CMK (cell line): ENCODE results near the gene BCS1L.

ENCODE experiments used
- DNase-seq: peaks from one replicate; pipeline ENCODE4 v3.0.0-alpha.2; 2010; ENCODE audit warnings: low read depth

BCS1L gene

DNA sequence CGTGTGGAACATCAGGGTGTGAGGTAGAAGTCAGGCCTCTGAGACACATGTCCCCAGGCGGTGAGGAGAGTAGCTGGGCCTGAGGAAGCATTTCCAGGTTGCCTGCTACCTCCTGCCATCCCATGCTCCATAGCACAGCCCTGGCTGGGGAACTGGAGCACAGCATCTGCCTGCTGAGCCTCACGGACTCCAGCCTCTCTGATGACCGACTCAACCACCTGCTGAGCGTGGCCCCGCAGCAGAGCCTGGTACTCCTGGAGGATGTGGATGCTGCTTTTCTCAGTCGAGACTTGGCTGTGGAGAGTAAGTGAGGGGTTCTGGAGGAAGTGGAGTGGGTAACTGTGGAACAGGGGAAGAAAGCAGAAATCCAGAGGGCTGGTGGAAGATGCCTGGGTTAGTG, 2.9 kb downstream of the BCS1L start:
- DNase-seq: no peak

DNA sequence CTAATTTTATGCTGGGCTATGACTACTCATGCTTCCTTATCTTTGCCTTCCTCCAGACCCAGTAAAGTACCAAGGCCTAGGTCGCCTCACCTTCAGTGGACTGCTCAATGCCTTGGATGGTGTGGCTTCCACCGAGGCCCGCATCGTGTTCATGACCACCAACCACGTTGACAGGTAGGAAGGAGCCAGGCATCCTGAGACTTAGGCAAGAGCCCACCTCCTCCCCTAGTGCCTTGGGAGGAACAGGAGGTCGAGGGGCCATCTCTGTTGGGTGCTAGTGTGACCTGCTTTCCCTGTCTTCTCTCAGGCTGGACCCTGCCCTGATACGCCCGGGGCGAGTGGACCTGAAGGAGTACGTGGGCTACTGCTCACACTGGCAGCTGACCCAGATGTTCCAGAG, 3.3 kb downstream of the BCS1L start:
- no peak for DNase-seq

GRCh38 chr2:218663901-218664300, 4.4 kb downstream of the BCS1L start:
- DNase-seq: no peak

DNA sequence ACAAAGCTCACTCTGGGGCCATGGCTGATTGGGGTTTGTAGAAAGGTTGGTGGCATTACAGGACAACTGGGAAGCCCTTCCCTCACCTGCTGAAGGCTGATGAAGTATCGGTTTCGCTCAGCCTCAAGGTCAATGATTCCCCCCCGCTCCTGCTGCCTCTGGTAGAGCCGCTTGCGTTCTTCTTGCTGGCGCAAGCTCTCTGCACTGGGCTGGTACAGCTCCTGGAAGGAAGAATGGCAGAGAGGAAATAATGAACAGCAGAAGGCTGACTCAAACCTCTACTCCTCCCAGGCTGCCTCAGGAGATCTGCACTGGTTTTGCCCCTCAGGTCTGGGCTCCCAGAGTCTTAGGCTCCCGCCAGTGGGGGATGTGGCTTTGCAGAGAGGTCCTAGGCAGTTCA, 5.2 kb downstream of the BCS1L start:
- no peak for DNase-seq

DNA sequence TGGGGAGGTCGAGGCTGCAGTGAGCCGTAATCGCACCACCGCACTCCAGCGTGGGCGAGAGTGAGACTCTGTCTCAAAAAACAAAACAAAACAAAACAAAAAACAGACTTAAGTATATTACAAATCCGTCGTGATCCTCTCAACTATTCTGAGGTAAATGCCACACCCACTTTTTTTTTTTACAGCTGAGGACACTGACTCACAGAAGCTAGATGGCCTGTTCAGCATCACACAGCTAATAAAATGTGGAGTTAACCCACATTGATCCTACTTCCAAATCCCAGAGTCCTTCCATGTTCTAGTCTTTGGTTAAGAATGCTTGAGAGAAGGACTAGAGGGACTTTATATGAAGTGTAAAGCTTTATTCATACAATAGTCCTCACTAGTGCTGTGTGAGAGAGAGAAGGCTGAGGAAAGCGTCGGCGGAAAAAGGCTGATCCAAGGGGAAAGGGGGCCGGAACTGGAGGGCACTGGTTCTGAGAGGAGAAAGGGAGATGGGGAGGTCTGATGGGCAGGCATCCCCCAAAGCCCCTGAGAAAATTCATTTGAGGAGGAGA, 11.7 kb downstream of the BCS1L start:
- DNase-seq: no peak

- peak; percentile 38 for DNase-seq
Measured at GRCh38 chr2:218671654-218672566, 12.4 kb downstream of the BCS1L start, which contains the start of the genes RNF25 and STK36. RNF25 (minus strand) TSS chr2:218672002; CDS start chr2:218671970, 32 bp downstream. STK36 (plus strand) TSS chr2:218672086; CDS start chr2:218672830, 744 bp downstream.

DNA sequence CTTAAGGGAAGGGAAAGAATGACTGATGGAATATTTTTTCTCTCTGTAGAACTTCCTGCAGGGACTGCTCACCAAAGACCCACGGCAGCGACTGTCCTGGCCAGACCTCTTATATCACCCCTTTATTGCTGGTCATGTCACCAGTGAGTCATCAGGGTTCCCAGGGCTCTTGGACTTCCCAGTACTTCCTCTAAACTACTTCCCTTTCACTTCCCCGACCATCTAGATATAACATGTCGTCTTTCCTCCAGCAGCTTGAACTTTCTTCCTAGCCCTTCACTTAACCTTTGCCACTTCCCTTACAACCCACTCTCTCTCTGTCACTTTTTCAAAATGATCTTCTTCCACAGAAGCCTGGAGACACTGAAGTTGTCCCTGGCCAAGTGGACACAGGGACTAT, 19.6 kb downstream of the BCS1L start:
- no peak for DNase-seq

DNA sequence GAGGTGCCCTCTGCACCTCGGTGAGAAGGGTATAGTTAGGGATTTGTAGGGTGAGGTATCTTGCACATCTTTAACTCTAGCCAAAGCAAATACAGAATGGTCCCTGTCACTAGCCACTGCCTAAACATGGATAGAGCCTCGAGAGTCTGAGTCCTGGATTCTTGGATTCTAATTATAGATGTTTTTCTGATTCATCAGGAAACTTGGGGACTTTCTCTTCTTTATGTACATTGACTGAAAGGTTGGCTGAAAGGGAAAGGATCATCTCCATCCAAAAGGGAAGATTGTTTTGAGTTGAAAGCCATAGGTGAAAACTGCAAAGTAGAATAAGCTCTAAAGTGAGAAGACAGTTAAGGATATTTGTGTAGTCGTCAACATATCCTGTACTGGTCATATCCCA, 20.6 kb downstream of the BCS1L start:
- no peak for DNase-seq

DNA sequence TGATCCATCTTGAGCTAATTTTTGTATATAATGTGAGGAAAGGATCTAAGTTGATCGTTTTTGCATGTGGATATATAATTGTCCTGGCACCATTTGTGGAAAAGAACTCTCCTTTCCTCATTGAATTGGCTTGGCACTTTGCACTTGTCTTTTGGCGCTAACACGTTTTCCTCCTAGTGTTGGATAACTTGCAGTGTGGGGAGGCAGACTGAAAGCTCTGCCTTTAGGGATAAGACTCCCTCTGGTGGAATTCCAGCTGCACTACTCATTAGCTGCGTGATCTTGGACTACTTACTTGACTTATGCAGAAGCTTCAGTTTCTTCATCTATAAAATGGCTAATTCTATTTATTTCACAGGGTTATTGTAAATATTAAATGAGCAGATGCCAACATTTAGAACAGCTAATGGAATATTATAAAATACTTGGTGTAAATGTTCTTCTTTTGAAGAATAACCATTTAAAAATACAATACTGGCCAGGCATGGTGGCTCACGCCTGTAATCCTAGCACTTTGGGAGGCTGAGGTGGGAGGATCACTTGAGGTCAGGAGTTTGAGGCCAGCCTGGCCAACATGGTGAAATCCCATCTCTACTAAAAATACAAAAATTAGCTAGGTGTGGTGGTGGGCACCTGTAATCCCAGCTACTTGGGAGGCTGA, 28.0 kb downstream of the BCS1L start:
- DNase-seq: peak; percentile 26

GRCh38 chr2:218691234-218691633, 31.8 kb downstream of the BCS1L start:
- DNase-seq: no peak

- no peak for DNase-seq
Measured at GRCh38 chr2:218694405-218695145, 35.1 kb downstream of the BCS1L start.

GRCh38 chr2:218698885-218699284, 39.4 kb downstream of the BCS1L start:
- DNase-seq: no peak

DNA sequence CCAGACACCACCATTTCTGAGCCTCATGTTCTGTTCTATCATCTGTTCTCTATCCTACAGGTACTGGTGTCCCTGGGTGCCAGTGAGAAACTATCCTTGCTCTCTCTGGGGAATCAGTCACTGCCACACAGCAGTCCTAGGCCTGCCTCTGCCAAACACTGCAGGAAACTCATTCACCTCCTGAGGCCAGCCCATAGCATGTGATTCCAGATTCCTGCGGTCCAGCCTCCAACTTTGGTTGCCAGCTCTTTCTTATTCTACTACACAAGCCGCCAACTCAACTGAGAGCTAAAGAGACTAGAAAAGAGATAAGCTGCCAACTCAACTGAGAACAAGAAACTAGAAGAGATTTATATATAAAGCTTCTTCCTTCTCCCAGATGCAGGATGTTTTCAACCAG, 42.3 kb downstream of the BCS1L start:
- DNase-seq: no peak

DNA sequence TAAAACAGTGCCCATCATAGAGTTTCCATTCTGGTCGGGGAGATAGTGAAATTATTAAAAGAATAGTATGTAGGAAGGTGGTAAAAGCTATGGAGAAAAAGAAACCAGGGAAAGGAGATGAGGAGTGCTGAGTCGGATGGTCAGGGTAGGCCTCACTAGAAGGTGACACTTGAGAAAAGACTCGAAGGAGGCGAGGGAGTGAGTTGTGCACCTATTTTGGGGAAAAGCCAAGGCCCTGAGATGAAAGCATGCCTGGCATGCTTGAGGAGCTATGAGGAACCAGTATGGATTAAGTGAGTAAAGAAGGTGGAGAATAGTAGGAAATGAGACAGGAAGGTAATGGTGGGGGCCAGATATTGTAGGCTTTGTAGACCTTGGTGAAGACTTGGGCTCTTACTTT, 43.9 kb downstream of the BCS1L start:
- DNase-seq: no peak

DNA sequence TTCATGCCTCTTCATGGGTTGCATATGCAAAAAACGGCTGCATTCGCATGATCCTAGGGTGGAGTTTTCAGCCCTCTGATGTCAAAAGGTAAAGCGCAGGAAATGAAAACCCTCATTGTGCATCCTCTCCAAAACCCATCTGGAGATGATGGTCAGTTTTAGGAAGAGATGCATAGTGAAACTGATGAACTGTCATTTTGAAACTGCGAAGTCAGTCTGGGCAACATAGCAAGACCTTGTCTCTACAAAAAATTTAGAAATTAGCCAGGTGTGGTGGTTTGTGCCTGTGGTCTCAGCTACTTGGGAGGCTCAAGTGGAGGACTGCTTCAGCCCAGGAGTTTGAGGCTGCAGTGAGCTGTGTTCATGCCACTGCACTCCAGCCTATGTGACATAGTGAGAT, 48.6 kb downstream of the BCS1L start:
- no peak for DNase-seq

GRCh38 chr2:218709908-218710307, 50.4 kb downstream of the BCS1L start:
- DNase-seq: no peak

DNA sequence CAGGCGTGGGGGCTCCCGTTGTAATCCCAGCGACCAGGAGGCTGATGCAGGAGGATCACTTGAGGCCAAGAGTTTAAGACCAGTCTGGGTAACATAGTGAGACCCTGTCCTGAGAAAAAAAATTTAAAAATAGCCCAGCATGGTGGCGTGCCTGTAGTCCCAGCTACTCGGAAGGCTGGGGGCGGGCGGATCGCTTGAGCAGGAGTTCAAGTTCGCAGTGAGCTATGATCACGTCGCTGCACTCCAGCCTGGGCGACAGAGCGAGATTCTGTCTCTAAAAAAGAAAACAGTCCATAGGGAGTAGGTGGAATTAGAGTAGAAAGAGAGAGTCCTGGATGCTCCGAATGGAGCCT, 50.8 kb downstream of the BCS1L start:
- DNase-seq: no peak

- peak; percentile 86 for DNase-seq
Measured at GRCh38 chr2:218710687-218711549, 51.4 kb downstream of the BCS1L start, which contains the start of gene TTLL4. TTLL4 (plus strand) TSS chr2:218710835; CDS start chr2:218737677, 26,842 bp downstream.

DNA sequence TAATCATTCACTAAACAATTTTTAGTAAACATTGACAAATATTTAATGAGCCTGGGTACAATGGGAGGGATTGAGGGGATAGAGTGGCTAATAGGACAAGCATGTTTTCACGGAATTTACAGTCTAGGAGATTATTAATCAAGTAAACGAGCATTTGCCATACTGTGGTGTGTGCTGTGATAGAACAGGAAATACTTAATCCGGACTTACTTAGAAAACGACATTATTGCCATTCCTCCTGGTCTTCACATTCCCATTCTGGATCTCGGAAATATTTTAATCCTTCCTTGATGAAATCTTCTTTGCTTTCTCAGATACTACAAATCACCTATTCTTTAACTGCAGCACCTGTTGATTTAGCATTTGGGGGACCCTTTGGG, 52.1 kb downstream of the BCS1L start:
- no peak for DNase-seq
